H1 (cell line): Measurements from ENCODE around the gene OGFR. TPM values are rescaled to one million over a fixed set of nuclear protein-coding genes. Genes with fewer than 3 reads are reported as not detected.

Experiments used
- CTCF ChIA-PET: fragments of 300-600 bp; sonication (Branson Sonifier 250); formaldehyde crosslinking; loops from one replicate; lab custom pipeline; 2021; ENCODE audit not compliant: partially characterized antibody; lab: Charles Lee
- POLR2A ChIA-PET: fragments of 300-600 bp; sonication (Branson Sonifier 250); formaldehyde crosslinking; loops from one replicate; lab custom pipeline; 2021; ENCODE audit warnings: inconsistent platforms; ENCODE audit not compliant: partially characterized antibody; lab: Charles Lee
- DNase-seq, 2 experiments: peaks; one replicate each; pipeline versions ENCODE4 v3.0.0 to v3.0.0-alpha.2; 2010 to 2022; ENCODE audit warnings: low spot score in 2 of 2, low read depth in 1 of 2, mixed read lengths in 1 of 2
- FAIRE-seq: peaks from 2 replicates; lab custom pipeline; 2011; peaks lifted over from hg19 to GRCh38; lab: Jason Lieb, UNC
- H2AFZ ChIP-seq: 2 replicates; pipeline ENCODE4 v1.8.1; 2012; ENCODE audit warnings: low read length, inconsistent platforms
- H2AK5ac ChIP-seq: 2 replicates; pipeline ENCODE4 v1.6.1; 2013; ENCODE audit warnings: low read depth, low read length
- H2BK120ac ChIP-seq: replicated peaks from 2 replicates; pipeline ENCODE3; 2013; ENCODE audit warnings: low read depth, low read length, inconsistent platforms
- H2BK12ac ChIP-seq: 2 replicates; pipeline ENCODE4 v1.6.1; 2013; ENCODE audit warnings: low read depth, low read length
- H2BK15ac ChIP-seq: 2 replicates; pipeline ENCODE4 v1.6.1; 2013; ENCODE audit warnings: low read length
- H2BK20ac ChIP-seq: 2 replicates; pipeline ENCODE4 v1.6.1; 2013; ENCODE audit warnings: low read length
- H2BK5ac ChIP-seq: 2 replicates; pipeline ENCODE4 v1.6.1; 2013; ENCODE audit warnings: low read depth, low read length
- H3K14ac ChIP-seq: 2 replicates; pipeline ENCODE4 v1.6.1; 2013; ENCODE audit warnings: inconsistent platforms; ENCODE audit not compliant: insufficient read length
- H3K18ac ChIP-seq: 2 replicates; pipeline ENCODE4 v1.6.1; 2013; ENCODE audit warnings: low read length; ENCODE audit errors: extremely low read depth
- H3K23ac ChIP-seq: 2 replicates; pipeline ENCODE4 v1.6.1; 2013; ENCODE audit warnings: inconsistent platforms; ENCODE audit not compliant: insufficient read length
- H3K23me2 ChIP-seq: 2 replicates; pipeline ENCODE4 v1.6.1; 2013; ENCODE audit warnings: low read depth, low read length
- H3K27ac ChIP-seq: 2 replicates; pipeline ENCODE4 v1.6.1; 2011; ENCODE audit warnings: low read depth, low read length, inconsistent platforms
- H3K27me3 ChIP-seq, 4 experiments: replicated peaks in 1 of 4; 1 replicate in 1 of 4; 2 replicates in 3 of 4; pipeline versions ENCODE4 v1.6.1 to v1.8.1; 2011 to 2013; ENCODE audit warnings: low read length in 3 of 4, mild to moderate bottlenecking in 3 of 4, inconsistent platforms in 2 of 4, mixed read lengths in 2 of 4, moderate library complexity in 1 of 4; ENCODE audit not compliant: control insufficient read depth in 3 of 4, insufficient read depth in 3 of 4; ENCODE audit errors: extremely low read depth in 1 of 4
- H3K36me3 ChIP-seq, 4 experiments: 2 replicates each; pipeline versions ENCODE4 v1.6.1 to v1.8.1; 2011 to 2013; ENCODE audit warnings: mild to moderate bottlenecking in 4 of 4, low read length in 3 of 4, moderate library complexity in 2 of 4, control low read depth in 1 of 4, inconsistent platforms in 1 of 4; ENCODE audit not compliant: insufficient read depth in 4 of 4, control insufficient read depth in 2 of 4
- H3K4ac ChIP-seq: replicated peaks from 2 replicates; pipeline ENCODE3; 2013; ENCODE audit warnings: low read length, low read depth, mixed read lengths, inconsistent platforms; ENCODE audit not compliant: insufficient read length
- H3K4me1 ChIP-seq, 4 experiments: replicated peaks in 1 of 4; 1 replicate in 1 of 4; 2 replicates in 3 of 4; pipeline versions ENCODE4 v1.6.1 to v1.8.1; 2011 to 2013; ENCODE audit warnings: low read length in 3 of 4, inconsistent platforms in 2 of 4, mixed read lengths in 1 of 4; ENCODE audit not compliant: insufficient read depth in 4 of 4, control insufficient read depth in 3 of 4
- H3K4me2 ChIP-seq, 2 experiments: 2 replicates each; pipeline versions ENCODE4 v1.6.1 to v1.8.1; 2011 to 2013; ENCODE audit warnings: low read depth in 2 of 2, low read length in 2 of 2, control low read depth in 1 of 2, inconsistent platforms in 1 of 2, mild to moderate bottlenecking in 1 of 2; ENCODE audit not compliant: insufficient read depth in 1 of 2
- H3K4me3 ChIP-seq, 4 experiments: fragments of 200-600, 300-600 bp in 1 of 4; sonication (generic), shearing (Covaris generic), sonication (Bioruptor Twin) in 1 of 4; 2 replicates each; pipeline versions ENCODE4 v1.5.1 to v1.8.1; 2011 to 2016; ENCODE audit warnings: low read length in 4 of 4, low read depth in 3 of 4, control low read depth in 2 of 4, inconsistent platforms in 2 of 4, mild to moderate bottlenecking in 2 of 4, mixed read lengths in 1 of 4, moderate library complexity in 1 of 4; ENCODE audit not compliant: insufficient read depth in 2 of 4; ENCODE audit errors: extremely low read depth in 1 of 4
- H3K56ac ChIP-seq: replicated peaks from 2 replicates; pipeline ENCODE3; 2013; ENCODE audit warnings: low read depth, mild to moderate bottlenecking, mixed read lengths, low read length, inconsistent platforms; ENCODE audit not compliant: insufficient read length
- H3K79me1 ChIP-seq: 2 replicates; pipeline ENCODE4 v1.6.1; 2013; ENCODE audit warnings: low read depth, low read length, control low read depth
- H3K79me2 ChIP-seq, 2 experiments: 2 replicates each; pipeline versions ENCODE4 v1.6.1 to v1.8.1; 2012 to 2013; ENCODE audit warnings: low read length in 2 of 2, mild to moderate bottlenecking in 2 of 2, inconsistent platforms in 1 of 2; ENCODE audit not compliant: insufficient read depth in 2 of 2, control insufficient read depth in 1 of 2
- H3K9ac ChIP-seq, 4 experiments: replicated peaks in 1 of 4; 1 replicate in 1 of 4; 2 replicates in 3 of 4; pipeline versions ENCODE4 v1.6.1 to v1.8.1; 2011 to 2013; ENCODE audit warnings: low read depth in 3 of 4, low read length in 3 of 4, control low read depth in 2 of 4, mild to moderate bottlenecking in 2 of 4, moderate library complexity in 2 of 4, inconsistent platforms in 1 of 4; ENCODE audit errors: extremely low read depth in 1 of 4
- H3K9me3 ChIP-seq, 2 experiments: 2 replicates each; pipeline versions ENCODE4 v1.6.1 to v1.8.1; 2012 to 2013; ENCODE audit warnings: mild to moderate bottlenecking in 2 of 2, moderate library complexity in 2 of 2, control low read depth in 1 of 2, inconsistent platforms in 1 of 2, low read depth in 1 of 2, low read length in 1 of 2, mixed read lengths in 1 of 2; ENCODE audit not compliant: insufficient read depth in 2 of 2
- H4K20me1 ChIP-seq, 2 experiments: replicated peaks in 1 of 2; 2 replicates each; pipeline versions ENCODE3 to v1.8.1; 2011 to 2013; ENCODE audit warnings: inconsistent platforms in 2 of 2, low read length in 2 of 2, mild to moderate bottlenecking in 1 of 2; ENCODE audit not compliant: insufficient read depth in 2 of 2, control insufficient read depth in 1 of 2
- H4K5ac ChIP-seq: 2 replicates; pipeline ENCODE4 v1.6.1; 2013; ENCODE audit warnings: low read length, low read depth, mixed read lengths, inconsistent platforms; ENCODE audit not compliant: insufficient read length
- H4K8ac ChIP-seq: 2 replicates; pipeline ENCODE4 v1.8.0; 2013; ENCODE audit warnings: mild to moderate bottlenecking, moderate library complexity, low read length, inconsistent platforms; ENCODE audit not compliant: insufficient read depth; ENCODE audit errors: extremely low read depth
- H4K91ac ChIP-seq: replicated peaks from 2 replicates; pipeline ENCODE3; 2013; ENCODE audit warnings: low read length, mixed read lengths, inconsistent platforms; ENCODE audit not compliant: insufficient read length
- JUND ChIP-seq: IDR thresholded peaks from 2 replicates; pipeline ENCODE4 v1.6.1; 2011; ENCODE audit warnings: mild to moderate bottlenecking, improper control_type of control experiment, low read length
- WGBS, 2 experiments: shearing (Covaris generic) in 1 of 2; methylation state at CpG; one replicate each; pipeline versions ENCODE4 v1.1.6 to v1.1.7; 2013 to 2015; ENCODE audit warnings: low lambda C conversion rate in 2 of 2, mixed read lengths in 2 of 2, inconsistent platforms in 1 of 2, low coverage in 1 of 2, missing lambda C conversion rate in 1 of 2; ENCODE audit not compliant: insufficient replicate concordance in 2 of 2, insufficient coverage in 1 of 2, insufficient read length in 1 of 2; ENCODE audit errors: extremely low coverage in 1 of 2, missing lambda C conversion rate in 1 of 2; 5-methylcytosine and 5-hydroxymethylcytosine counted together
- polyA plus RNA-seq, 7 experiments: library from polyadenylated mRNA; depleted of rRNA in 3 of 7; stranded (reverse) in 5 of 7; unstranded in 2 of 7; fragments of >200 nt in 5 of 7; fragments of 200-250 nt in 2 of 7; gene quantifications; 1 replicate in 5 of 7; 2 replicates in 1 of 7; 4 replicates in 1 of 7; pipeline versions ENCODE4 v1.2.1 to v1.2.3, GENCODE V29; 2011 to 2013; ENCODE audit warnings: missing spikeins in 2 of 7, mixed read lengths in 2 of 7
- total RNA-seq: library from RNA; stranded (reverse); fragmentation: NEBNext Ultra II Directional; extraction: Animal tissue kit (Norgen Biotek cat#: 25700); gene quantifications from 2 replicates; pipeline ENCODE4 v1.2.1, GENCODE V29; 2021

The OGFR gene
- total and polyA plus RNA-seq, 2 of the 8 experiments (the other 6 are each of a cell fraction or from before 2014, with no cell fraction given), result 13.9 to 25.1 TPM

DNA sequence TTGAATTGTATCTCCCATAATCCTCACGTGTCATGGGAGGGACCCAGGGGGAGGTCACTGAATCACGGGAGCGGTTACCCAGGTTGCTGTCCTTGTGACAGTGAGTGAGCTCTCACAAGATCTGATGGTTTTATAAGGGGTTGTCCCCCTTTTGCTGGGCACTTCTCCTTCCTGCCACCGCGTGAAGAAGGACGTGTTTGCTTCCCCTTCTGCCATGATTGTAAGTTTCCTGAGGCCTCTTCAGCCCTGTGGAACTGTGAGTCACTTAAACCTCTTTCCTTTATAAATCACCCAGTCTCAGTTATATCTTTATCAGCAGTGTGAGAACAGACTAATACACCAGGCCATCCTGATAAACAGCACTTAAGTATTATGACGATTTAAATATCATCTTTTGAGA is 17.3 kb upstream of the OGFR start:
- Histone ChIP-seq H3K27me3 (no peaks in the 10 kb centered on the region; a peak in 1 of 7 replicates), H2BK5ac (no peak overlapping the region), H3K23me2 (no peaks in the 10 kb centered on the region), H3K79me1 (no peaks in the 10 kb centered on the region), H2BK120ac (no peak overlapping the region), H4K91ac (no peak overlapping the region), H2AFZ (no peak overlapping the region)
- TF ChIP-seq JUND, result no peak
- TF ChIP-seq, all 59 proteins: peak for 0
- no peak overlapping the region for H3K27ac ChIP-seq
- H4K20me1 ChIP-seq, result no peaks in the 10 kb centered on the region
- no peak overlapping the region for H2AK5ac ChIP-seq
- no peak overlapping the region for H3K4me2 ChIP-seq
- H3K4me3 ChIP-seq, result no peak overlapping the region
- H3K56ac ChIP-seq, result no peak overlapping the region
- no peak for DNase-seq
- no peaks in the 10 kb centered on the region for H3K9me3 ChIP-seq
- WGBS, 2 experiments, result 88% methylated on average over 7 of the region's 7 CpGs; no CpG with 5 or more reads in 1 of the 2 experiments
- no peak overlapping the region for H2BK15ac ChIP-seq
- H3K18ac ChIP-seq, result no peak overlapping the region
- FAIRE-seq, result no peak
- no peak overlapping the region for H3K4ac ChIP-seq
- POLR2A ChIA-PET, result no interaction called here
- no peaks in the 10 kb centered on the region for H3K36me3 ChIP-seq
- no peak overlapping the region for H3K14ac ChIP-seq
- no peak overlapping the region for H2BK12ac ChIP-seq
- H3K23ac ChIP-seq, result no peak overlapping the region
- H2BK20ac ChIP-seq, result no peak overlapping the region
- no peak overlapping the region for H4K5ac ChIP-seq
- no peak overlapping the region for H3K9ac ChIP-seq
- H3K79me2 ChIP-seq, result no peaks in the 10 kb centered on the region
- H4K8ac ChIP-seq, result no peak overlapping the region
- H3K4me1 ChIP-seq, result peaks cover 0 to 2% (median under 1%) of the 10 kb centered on the region in 4 experiments; a peak in 3 of 7 replicates
- CTCF ChIA-PET, result interaction anchor here (0.7 to 6.4 kb wide), 4 partner anchors 103 to 123 kb away, joined by 3 to 47 read pairs (median 4); no protein-coding TSS in a partner anchor
